Prostate gland (tissue), 2 donors: ENCODE data around the gene ANKRD40CL.

Experiments
- CTCF ChIP-seq, 4 experiments: fragments of 200-600 bp in 2 of 4; fragments of 450-650 bp in 2 of 4; sonication (generic) in 2 of 4; IDR thresholded peaks; 1 replicate in 3 of 4; 2 replicates in 1 of 4; pipeline ENCODE4 v1.5.1; 2016 to 2019; ENCODE audit warnings: antibody characterized with exemption in 4 of 4, mild to moderate bottlenecking in 2 of 4, moderate library complexity in 2 of 4
- POLR2A ChIP-seq: fragments of 450-650 bp; IDR thresholded peaks from one replicate; pipeline ENCODE4 v1.6.1; 2016; ENCODE audit warnings: antibody characterized with exemption, mild to moderate bottlenecking
- POLR2AphosphoS5 ChIP-seq: sonication (generic); formaldehyde crosslinking; IDR thresholded peaks from one replicate; pipeline ENCODE4 v1.6.1; 2017; ENCODE audit warnings: antibody characterized with exemption

DNA sequence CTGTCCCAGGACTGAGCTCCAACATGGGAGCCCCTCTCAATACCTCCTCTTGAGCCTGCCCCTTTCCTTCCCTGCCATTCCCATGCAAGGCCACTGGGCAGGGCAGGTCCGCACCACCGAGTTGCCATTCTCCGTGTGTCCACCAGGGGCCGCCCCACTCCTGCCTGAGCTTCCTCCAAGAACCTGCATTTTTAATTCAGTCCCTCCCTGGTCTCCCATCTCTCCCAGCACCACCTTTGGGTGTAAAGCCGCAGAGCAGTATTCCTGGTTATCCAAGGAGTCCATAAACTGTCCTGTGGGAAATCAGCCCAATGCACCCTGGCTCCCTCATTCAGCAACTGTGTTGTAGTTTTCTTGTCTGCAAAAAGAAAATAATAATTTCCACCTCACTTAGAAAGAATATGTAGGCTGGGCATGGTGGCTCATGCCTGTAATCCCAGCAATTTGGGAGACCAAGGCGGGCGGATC is 15.9 kb upstream of the ANKRD40CL start:
- TF ChIP-seq POLR2AphosphoS5: peak; percentile 53
- peak; percentile 84 to 99 (median 97) for TF ChIP-seq CTCF (IDR thresholded peaks at IDR 0.05)
- TF ChIP-seq POLR2A: no peak
